Fibroblast of lung (primary cell): Measurements from ENCODE around the gene UHRF1. TPM values are rescaled to one million over a fixed set of nuclear protein-coding genes. Genes with fewer than 3 reads are reported as not detected.
A peak's percentile ranks its signal among the peaks of the same experiment; 100 is the strongest.

ENCODE experiments used
- DNase-seq, 2 donors: peaks; one replicate each; pipeline versions ENCODE4 v3.0.0 to v3.0.0-alpha.2; 2010; ENCODE audit warnings: low read depth in 2 of 2
- H2AFZ ChIP-seq: 2 replicates; pipeline ENCODE4 v1.5.1; 2012; ENCODE audit warnings: low read length, control low read depth, inconsistent platforms
- H3K27ac ChIP-seq: 2 replicates; pipeline ENCODE4 v1.5.1; 2011; ENCODE audit warnings: low read length, control low read depth; ENCODE audit not compliant: insufficient read depth
- H3K27me3 ChIP-seq: 2 replicates; pipeline ENCODE4 v1.5.1; 2011; ENCODE audit warnings: mild to moderate bottlenecking, low read length; ENCODE audit not compliant: control insufficient read depth, insufficient read depth
- H3K36me3 ChIP-seq: 2 replicates; pipeline ENCODE4 v1.5.1; 2011; ENCODE audit warnings: low read length; ENCODE audit not compliant: control insufficient read depth, insufficient read depth
- H3K4me1 ChIP-seq: 2 replicates; pipeline ENCODE4 v1.5.1; 2011; ENCODE audit warnings: low read length; ENCODE audit not compliant: control insufficient read depth, insufficient read depth; ENCODE audit errors: extremely low read depth
- H3K4me2 ChIP-seq: 2 replicates; pipeline ENCODE4 v1.5.1; 2011; ENCODE audit warnings: low read length, control low read depth; ENCODE audit not compliant: insufficient read depth; ENCODE audit errors: extremely low read depth
- H3K4me3 ChIP-seq, 4 experiments: fragments of 200-600 bp in 1 of 4; sonication (generic) in 1 of 4; replicated peaks in 1 of 4; 2 replicates each; pipeline ENCODE4 v1.5.1; 2011 to 2016; ENCODE audit warnings: low read length in 4 of 4, low read depth in 3 of 4, mild to moderate bottlenecking in 3 of 4, control low read depth in 2 of 4, inconsistent platforms in 1 of 4, mixed read lengths in 1 of 4; ENCODE audit not compliant: insufficient read depth in 1 of 4; ENCODE audit errors: control extremely low read depth in 1 of 4
- H3K79me2 ChIP-seq: 2 replicates; pipeline ENCODE4 v1.5.1; 2012; ENCODE audit warnings: mild to moderate bottlenecking, low read length, inconsistent platforms; ENCODE audit not compliant: control insufficient read depth, insufficient read depth
- H3K9ac ChIP-seq: 2 replicates; pipeline ENCODE4 v1.5.1; 2011; ENCODE audit warnings: mild to moderate bottlenecking, low read length, control low read depth; ENCODE audit not compliant: insufficient read depth
- H3K9me3 ChIP-seq: 2 replicates; pipeline ENCODE4 v1.5.1; 2012; ENCODE audit warnings: low read depth, low read length; ENCODE audit not compliant: control insufficient read depth, insufficient read depth
- H4K20me1 ChIP-seq: 2 replicates; pipeline ENCODE4 v1.5.1; 2011; ENCODE audit warnings: low read length; ENCODE audit not compliant: control insufficient read depth, insufficient read depth; ENCODE audit errors: extremely low read depth
- EZH2 ChIP-seq: IDR thresholded peaks from 2 replicates; pipeline ENCODE4 v1.5.1; 2012; ENCODE audit warnings: low read length, control low read depth, mild to moderate bottlenecking; ENCODE audit errors: missing control alignments
- polyA plus RNA-seq, 2 donors: library from polyadenylated mRNA; depleted of rRNA in 1 of 2; stranded (reverse) in 1 of 2; unstranded in 1 of 2; fragments of >200 nt; gene quantifications; 2 replicates each; pipeline ENCODE4 v1.2.1, GENCODE V29; 2011 to 2012; ENCODE audit warnings: missing spikeins in 1 of 2
- total RNA-seq: library from RNA; depleted of rRNA; stranded (reverse); fragments of >200 nt; gene quantifications from 2 replicates; pipeline ENCODE4 v1.2.1, GENCODE V29; 2014
- TF ChIP-seq, protein P1 (sequence below), 2 donors: IDR thresholded peaks in 1 of 2; conservative IDR thresholded peaks in 1 of 2; 1 replicate in 1 of 2; 2 replicates in 1 of 2; pipeline ENCODE4 v1.5.1; 2011 to 2012; ENCODE audit warnings: low read length in 2 of 2, control low read depth in 1 of 2, inconsistent platforms in 1 of 2, low read depth in 1 of 2, mild to moderate bottlenecking in 1 of 2

The UHRF1 gene
- total and polyA plus RNA-seq, 2 donors (not counting 1 experiment from before 2014, with no cell fraction given) = 11.6 to 15.0 TPM

DNA sequence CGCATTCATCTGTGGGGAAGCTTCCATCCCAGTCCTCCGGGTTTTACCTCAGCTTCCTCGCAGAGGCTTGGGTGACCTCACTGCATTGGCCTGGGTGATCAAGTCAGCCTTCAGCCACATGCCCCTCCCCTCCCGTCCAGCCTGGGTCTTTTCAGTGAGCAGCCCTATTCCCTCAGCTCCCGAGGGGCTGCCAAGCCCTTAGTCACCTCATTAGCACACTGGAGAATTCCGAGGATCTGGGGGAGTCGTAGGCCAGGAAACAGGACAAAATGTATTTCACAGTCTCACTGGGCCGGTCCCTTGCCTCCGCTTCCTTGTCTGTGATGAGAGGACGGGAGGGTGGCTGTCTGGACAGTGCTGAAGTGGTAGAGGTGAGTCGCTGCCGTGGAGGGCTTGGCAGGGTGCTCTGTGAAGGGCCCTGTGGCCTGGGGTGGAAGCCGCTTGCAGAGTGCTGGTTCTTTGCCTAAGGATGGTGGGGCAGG is 79.5 kb downstream of the UHRF1 start:
- TF ChIP-seq EZH2 = no peak
- TF ChIP-seq, protein P1, sequence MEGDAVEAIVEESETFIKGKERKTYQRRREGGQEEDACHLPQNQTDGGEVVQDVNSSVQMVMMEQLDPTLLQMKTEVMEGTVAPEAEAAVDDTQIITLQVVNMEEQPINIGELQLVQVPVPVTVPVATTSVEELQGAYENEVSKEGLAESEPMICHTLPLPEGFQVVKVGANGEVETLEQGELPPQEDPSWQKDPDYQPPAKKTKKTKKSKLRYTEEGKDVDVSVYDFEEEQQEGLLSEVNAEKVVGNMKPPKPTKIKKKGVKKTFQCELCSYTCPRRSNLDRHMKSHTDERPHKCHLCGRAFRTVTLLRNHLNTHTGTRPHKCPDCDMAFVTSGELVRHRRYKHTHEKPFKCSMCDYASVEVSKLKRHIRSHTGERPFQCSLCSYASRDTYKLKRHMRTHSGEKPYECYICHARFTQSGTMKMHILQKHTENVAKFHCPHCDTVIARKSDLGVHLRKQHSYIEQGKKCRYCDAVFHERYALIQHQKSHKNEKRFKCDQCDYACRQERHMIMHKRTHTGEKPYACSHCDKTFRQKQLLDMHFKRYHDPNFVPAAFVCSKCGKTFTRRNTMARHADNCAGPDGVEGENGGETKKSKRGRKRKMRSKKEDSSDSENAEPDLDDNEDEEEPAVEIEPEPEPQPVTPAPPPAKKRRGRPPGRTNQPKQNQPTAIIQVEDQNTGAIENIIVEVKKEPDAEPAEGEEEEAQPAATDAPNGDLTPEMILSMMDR (conservative IDR thresholded peaks at IDR 0.05 in 1 of 2, IDR thresholded peaks at IDR 0.05 in 1 of 2; ENCODE audit: low read depth in 1 of 2, low read length in 2 of 2) = no peak
- Histone ChIP-seq H3K4me3 (peak overlapping the region in 1 of 4 experiments; percentile 25), H3K9ac (peak overlapping the region; percentile 46), H3K4me1 (peaks cover 16% of the 10 kb centered on the region), H3K79me2 (peaks cover 45% of the 10 kb centered on the region), H4K20me1 (no peaks in the 10 kb centered on the region), H2AFZ (peak overlapping the region; percentile 22), H3K36me3 (no peaks in the 10 kb centered on the region), H3K9me3 (no peaks in the 10 kb centered on the region), H3K4me2 (peak overlapping the region; percentile 87), H3K27ac (peak overlapping the region; percentile 50), H3K27me3 (no peaks in the 10 kb centered on the region)
- peak; percentile 75 to 97 for DNase-seq

DNA sequence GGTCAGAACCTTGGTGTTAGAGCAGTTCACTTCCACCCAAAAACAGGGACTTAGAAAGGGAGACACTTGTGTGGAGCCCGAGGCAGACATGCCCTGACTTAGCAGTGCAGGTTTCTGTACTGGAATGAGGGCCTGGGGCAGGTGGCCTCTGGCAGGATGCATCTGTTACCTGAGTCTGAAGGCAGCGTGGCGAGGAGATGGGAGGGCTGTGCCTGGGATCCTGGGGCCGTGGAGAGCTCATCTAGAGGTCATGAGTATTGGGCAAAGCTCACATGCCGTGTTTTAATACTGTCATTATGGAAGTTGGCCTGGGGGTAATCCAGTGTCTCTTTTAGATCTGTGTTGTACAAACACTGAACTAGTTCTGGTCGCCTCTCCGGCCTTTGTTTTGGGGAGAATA is 81.0 kb downstream of the UHRF1 start:
- no peak for TF ChIP-seq EZH2
- TF ChIP-seq, protein P1 (conservative IDR thresholded peaks at IDR 0.05 in 1 of 2, IDR thresholded peaks at IDR 0.05 in 1 of 2; ENCODE audit: low read depth in 1 of 2, low read length in 2 of 2) = no peak
- H3K9me3 ChIP-seq = no peaks in the 10 kb centered on the region
- no peaks in the 10 kb centered on the region for H3K27me3 ChIP-seq
- no peak overlapping the region for H3K27ac ChIP-seq
- DNase-seq = no peak
- peaks cover 38% of the 10 kb centered on the region for H3K79me2 ChIP-seq
- no peak overlapping the region for H2AFZ ChIP-seq
- no peak overlapping the region for H3K4me2 ChIP-seq
- no peaks in the 10 kb centered on the region for H3K36me3 ChIP-seq
- no peaks in the 10 kb centered on the region for H4K20me1 ChIP-seq
- peaks cover 16% of the 10 kb centered on the region for H3K4me1 ChIP-seq
- H3K9ac ChIP-seq = no peak overlapping the region
- H3K4me3 ChIP-seq = no peak overlapping the region

DNA sequence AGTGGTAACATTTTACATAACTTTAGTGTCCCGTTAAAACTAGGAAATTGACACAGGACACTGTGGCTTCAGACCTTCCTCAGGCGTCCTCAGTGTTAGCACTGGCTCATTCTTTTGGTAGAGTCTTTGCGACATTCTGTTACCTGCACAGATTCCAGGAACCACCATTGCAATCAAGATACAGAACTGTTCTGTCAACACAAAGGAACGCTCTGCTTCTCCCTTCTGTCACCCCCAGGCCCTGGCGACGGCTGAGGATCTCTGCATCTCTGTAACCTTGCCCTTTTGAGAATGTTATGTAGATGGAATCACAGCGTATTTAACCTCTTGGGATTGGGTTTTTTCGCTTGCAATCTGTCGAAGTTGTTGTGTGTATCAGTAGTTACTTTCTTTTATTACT is 82.2 kb downstream of the UHRF1 start:
- no peaks in the 10 kb centered on the region for H4K20me1 ChIP-seq

More for the DNA sequence above, 82.2 kb downstream of the UHRF1 start:
- H3K4me2 ChIP-seq = no peak overlapping the region
- no peak overlapping the region for H2AFZ ChIP-seq
- peaks cover 31% of the 10 kb centered on the region for H3K79me2 ChIP-seq
- H3K4me1 ChIP-seq = peaks cover 16% of the 10 kb centered on the region
- no peaks in the 10 kb centered on the region for H3K9me3 ChIP-seq
- H3K4me3 ChIP-seq = no peak overlapping the region
- no peaks in the 10 kb centered on the region for H3K36me3 ChIP-seq
- H3K9ac ChIP-seq = no peak overlapping the region
- no peak for DNase-seq
- no peaks in the 10 kb centered on the region for H3K27me3 ChIP-seq
- TF ChIP-seq, protein P1 (conservative IDR thresholded peaks at IDR 0.05 in 1 of 2, IDR thresholded peaks at IDR 0.05 in 1 of 2; ENCODE audit: low read depth in 1 of 2, low read length in 2 of 2) = no peak
- H3K27ac ChIP-seq = no peak overlapping the region
